T-helper 1 cell (primary cell): ENCODE data around the gene RUNDC1.
"Not testable (repeated sequence)": the region's sequence is repeated elsewhere in the genome, so short reads cannot be mapped to it uniquely, and the experiment has no call there.

ENCODE experiments used
- DNase-seq, 5 donors: peaks; one replicate each; pipeline ENCODE4 v3.0.0-alpha.2; 2012 to 2020

The RUNDC1 gene

GRCh38 chr17:42991471-42991870 is 11.1 kb downstream of the RUNDC1 start:
- DNase-seq: no peak

- no peak for DNase-seq
Measured at GRCh38 chr17:42992872-42993271, 12.5 kb downstream of the RUNDC1 start.

- not testable (repeated sequence) for DNase-seq
Measured at GRCh38 chr17:42993913-42994312, 13.5 kb downstream of the RUNDC1 start.

- DNase-seq: no peak
Measured at GRCh38 chr17:42997390-42997983, 17.1 kb downstream of the RUNDC1 start.

- peak; percentile 93 to 100 (median 96) for DNase-seq
Measured at GRCh38 chr17:42997984-42998938, 17.9 kb downstream of the RUNDC1 start, which contains the start of gene RPL27. Gene RPL27 (plus strand): TSS chr17:42998419. CDS start chr17:42998751, 332 bp downstream.

- no peak for DNase-seq
Measured at GRCh38 chr17:42999003-42999525, 18.7 kb downstream of the RUNDC1 start.

- not testable (repeated sequence) for DNase-seq
Measured at GRCh38 chr17:43000894-43001293, 20.5 kb downstream of the RUNDC1 start.

GRCh38 chr17:43003542-43004172 is 23.3 kb downstream of the RUNDC1 start:
- DNase-seq: no peak

GRCh38 chr17:43006639-43007551 is 26.5 kb downstream of the RUNDC1 start, which contains the start of gene IFI35:
Gene IFI35 (plus strand): TSS chr17:43006784. CDS start chr17:43006948, 164 bp downstream.
- peak; percentile 63 to 90 (median 74) for DNase-seq

GRCh38 chr17:43010667-43011308 is 30.4 kb downstream of the RUNDC1 start:
- no peak for DNase-seq

GRCh38 chr17:43011728-43012472 is 31.5 kb downstream of the RUNDC1 start:
- DNase-seq: no peak

- DNase-seq: no peak
Measured at GRCh38 chr17:43013296-43013695, 32.9 kb downstream of the RUNDC1 start.

GRCh38 chr17:43014020-43014648 is 33.8 kb downstream of the RUNDC1 start:
- no peak for DNase-seq

- no peak for DNase-seq
Measured at GRCh38 chr17:43014649-43015542, 34.5 kb downstream of the RUNDC1 start.

- DNase-seq: no peak
Measured at GRCh38 chr17:43015579-43015978, 35.2 kb downstream of the RUNDC1 start.

GRCh38 chr17:43016216-43016615 is 35.9 kb downstream of the RUNDC1 start:
- no peak for DNase-seq

- DNase-seq: peak in 3 of 5 donors; percentile 17 to 57 (median 37)
Measured at GRCh38 chr17:43018008-43018853, 37.9 kb downstream of the RUNDC1 start.

GRCh38 chr17:43018932-43019331 is 38.6 kb downstream of the RUNDC1 start:
- DNase-seq: no peak
